Memory B cell (primary cell): ENCODE data around the gene GRIK2.
"Not testable (repeated sequence)": the region's sequence is repeated elsewhere in the genome, so short reads cannot be mapped to it uniquely, and the experiment has no call there.

Source experiments
- ATAC-seq: fragments of 150-1000 bp; cut with Tn5 transposase; 2 replicates; pipeline ENCODE4 v1.10.0; 2021; ENCODE audit warnings: low read depth, mild to moderate bottlenecking, moderate library complexity
- DNase-seq, 2 donors: peaks; one replicate each; pipeline ENCODE4 v3.0.0; 2022; ENCODE audit warnings: low spot score in 2 of 2
- H3K27ac Mint-ChIP-seq: one replicate; pipeline ENCODE4 v1.8.0; 2022; ENCODE audit warnings: mild to moderate bottlenecking, moderate library complexity, mixed read lengths
- H3K27me3 Mint-ChIP-seq: one replicate; pipeline ENCODE4 v1.8.0; 2022; ENCODE audit warnings: mixed read lengths
- H3K36me3 Mint-ChIP-seq: one replicate; pipeline ENCODE4 v1.8.0; 2022; ENCODE audit warnings: mild to moderate bottlenecking, mixed read lengths
- H3K4me1 Mint-ChIP-seq: one replicate; pipeline ENCODE4 v1.8.0; 2022; ENCODE audit warnings: mixed read lengths
- H3K4me3 Mint-ChIP-seq: one replicate; pipeline ENCODE4 v1.8.0; 2022; ENCODE audit warnings: mild to moderate bottlenecking, moderate library complexity, mixed read lengths
- H3K9me3 Mint-ChIP-seq: one replicate; pipeline ENCODE4 v1.8.0; 2022; ENCODE audit warnings: mixed read lengths

The GRIK2 gene

DNA sequence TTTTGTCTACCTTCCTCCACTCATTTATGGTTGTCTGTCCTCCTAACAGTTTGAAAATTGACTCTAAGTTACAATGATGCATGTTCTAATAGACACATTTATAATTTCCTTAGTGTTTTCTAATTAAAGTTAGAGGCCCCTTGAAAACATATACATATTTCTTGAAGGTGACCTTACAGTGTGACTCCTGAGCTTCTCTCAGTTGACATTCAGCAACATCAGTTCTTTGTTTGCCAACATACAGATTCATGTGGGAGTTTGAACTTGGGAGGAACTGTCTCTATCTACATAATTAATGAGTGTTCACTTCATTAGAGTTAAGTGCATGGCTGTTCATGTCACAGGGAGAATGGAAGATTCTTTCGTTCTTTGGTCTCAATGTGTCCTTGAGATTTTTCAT is 658.2 kb downstream of the GRIK2 start:
- no peaks in the 10 kb centered on the region for H3K4me1 Mint-ChIP-seq
- peaks cover 3% of the 10 kb centered on the region for H3K9me3 Mint-ChIP-seq
- no peak for DNase-seq
- H3K27ac Mint-ChIP-seq = no peak overlapping the region
- H3K27me3 Mint-ChIP-seq = no peaks in the 10 kb centered on the region
- no peaks in the 10 kb centered on the region for H3K36me3 Mint-ChIP-seq
- no peak overlapping the region for H3K4me3 Mint-ChIP-seq
- no peak for ATAC-seq

DNA sequence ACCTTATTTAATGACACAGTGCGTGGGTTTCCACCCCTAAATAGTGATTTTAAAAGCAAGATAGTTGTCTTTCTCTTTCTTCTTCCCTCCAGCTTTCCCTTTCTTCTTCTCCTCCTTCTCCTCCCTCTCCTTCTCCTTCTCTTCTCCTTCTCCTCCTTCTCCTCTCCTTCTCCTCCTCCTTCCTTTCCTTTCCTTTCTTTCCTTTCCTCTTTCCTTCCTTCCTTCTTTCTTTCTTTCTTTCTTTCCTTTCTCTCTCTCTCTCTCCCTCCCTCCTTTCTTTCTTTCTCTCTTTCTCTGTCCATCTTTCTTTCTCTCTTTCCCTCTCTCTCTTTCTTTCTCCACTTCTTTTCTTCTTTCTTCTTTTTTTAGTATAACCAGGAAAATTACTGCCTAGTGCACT is 670.6 kb downstream of the GRIK2 start:
- DNase-seq = no peak
- Mint-ChIP-seq H3K27ac (no peak overlapping the region), H3K4me1 (no peaks in the 10 kb centered on the region), H3K9me3 (peaks cover 2% of the 10 kb centered on the region), H3K27me3 (no peaks in the 10 kb centered on the region), H3K36me3 (no peaks in the 10 kb centered on the region), H3K4me3 (no peak overlapping the region)
- ATAC-seq = no peak

GRCh38 chr6:102066301-102066700 is 672.8 kb downstream of the GRIK2 start:
- H3K36me3 Mint-ChIP-seq = no peaks in the 10 kb centered on the region
- H3K4me3 Mint-ChIP-seq = no peak overlapping the region
- DNase-seq (no peak), ATAC-seq (no peak)
- H3K27ac Mint-ChIP-seq = no peak overlapping the region
- no peaks in the 10 kb centered on the region for H3K27me3 Mint-ChIP-seq
- H3K9me3 Mint-ChIP-seq = peaks cover 2% of the 10 kb centered on the region
- no peaks in the 10 kb centered on the region for H3K4me1 Mint-ChIP-seq

DNA sequence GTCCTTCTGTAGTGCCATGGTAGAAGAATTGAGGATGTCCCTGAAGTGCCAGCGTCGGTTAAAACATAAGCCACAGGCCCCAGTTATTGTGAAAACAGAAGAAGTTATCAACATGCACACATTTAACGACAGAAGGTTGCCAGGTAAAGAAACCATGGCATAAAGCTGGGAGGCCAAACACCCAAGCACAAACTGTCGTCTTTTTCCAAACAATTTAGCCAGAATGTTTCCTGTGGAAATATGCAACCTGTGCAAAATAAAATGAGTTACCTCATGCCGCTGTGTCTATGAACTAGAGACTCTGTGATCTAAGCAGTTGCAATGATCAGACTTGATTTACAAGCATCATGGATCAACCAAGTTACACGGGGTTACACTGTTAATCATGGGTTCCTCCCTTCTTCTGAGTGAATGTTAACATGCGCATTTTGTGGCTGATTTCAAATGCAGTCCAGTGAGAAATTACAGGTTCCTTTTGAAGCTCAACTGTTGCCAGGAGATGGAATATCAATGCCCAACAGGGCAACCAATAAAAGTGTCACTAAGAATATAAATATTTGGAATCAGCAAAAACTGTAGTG is 674.9 kb downstream of the GRIK2 start:
- Mint-ChIP-seq H3K27me3 (no peaks in the 10 kb centered on the region), H3K27ac (no peak overlapping the region), H3K36me3 (no peaks in the 10 kb centered on the region)

DNA sequence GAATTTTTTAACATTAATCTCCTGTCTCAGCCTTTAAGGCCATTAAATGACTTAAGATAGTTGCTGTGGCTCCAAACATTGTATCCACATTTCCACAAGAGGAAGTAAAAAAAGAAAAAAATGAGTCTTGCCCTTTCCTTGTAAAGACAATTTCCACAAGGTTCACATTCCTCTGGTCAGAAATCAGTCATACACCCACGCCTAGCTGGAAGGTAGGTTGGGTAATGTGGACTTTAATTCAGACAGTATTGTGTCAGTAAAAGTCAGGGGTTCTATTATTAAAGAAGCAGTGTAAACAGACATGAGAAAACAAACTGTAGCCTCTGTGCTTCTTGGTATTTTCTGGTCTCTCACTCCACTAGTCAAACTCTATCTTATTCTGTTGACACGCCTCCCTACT is 682.0 kb downstream of the GRIK2 start:
- H3K4me3 Mint-ChIP-seq = no peak overlapping the region
- ATAC-seq (no peak), DNase-seq (no peak)
- no peaks in the 10 kb centered on the region for H3K4me1 Mint-ChIP-seq
- no peaks in the 10 kb centered on the region for H3K27me3 Mint-ChIP-seq
- no peak overlapping the region for H3K27ac Mint-ChIP-seq
- H3K36me3 Mint-ChIP-seq = no peaks in the 10 kb centered on the region
- H3K9me3 Mint-ChIP-seq = peaks cover 4% of the 10 kb centered on the region

More for the DNA sequence above, 674.9 kb downstream of the GRIK2 start:
- Mint-ChIP-seq H3K4me1 (no peaks in the 10 kb centered on the region), H3K9me3 (peaks cover 2% of the 10 kb centered on the region), H3K4me3 (no peak overlapping the region)
- ATAC-seq (no peak), DNase-seq (no peak)

GRCh38 chr6:102085257-102085656 is 691.7 kb downstream of the GRIK2 start:
- Mint-ChIP-seq H3K27ac (no peak overlapping the region), H3K36me3 (no peaks in the 10 kb centered on the region), H3K4me1 (no peaks in the 10 kb centered on the region), H3K27me3 (no peaks in the 10 kb centered on the region), H3K9me3 (peaks cover 3% of the 10 kb centered on the region), H3K4me3 (no peak overlapping the region)
- ATAC-seq (no peak), DNase-seq (no peak)

DNA sequence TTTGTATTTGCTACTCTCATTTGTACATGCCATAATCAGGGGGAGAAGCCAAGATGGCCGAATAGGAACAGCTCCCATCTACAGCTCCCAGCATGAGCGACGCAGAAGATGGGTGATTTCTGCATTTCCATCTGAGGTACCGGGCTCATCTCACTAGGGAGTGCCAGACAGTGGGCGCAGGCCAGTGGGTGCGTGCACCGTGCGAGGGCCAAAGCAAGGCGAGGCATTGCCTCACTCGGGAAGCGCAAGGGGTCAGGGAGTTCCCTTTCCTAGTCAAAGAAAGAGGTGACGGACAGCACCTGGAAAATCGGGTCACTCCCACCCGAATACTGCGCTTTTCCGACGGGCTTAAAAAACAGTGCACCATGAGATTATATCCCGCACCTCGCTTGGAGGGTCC is 694.7 kb downstream of the GRIK2 start:
- not testable (repeated sequence) for H3K4me3 Mint-ChIP-seq, H3K27ac Mint-ChIP-seq, ATAC-seq, DNase-seq, H3K27me3 Mint-ChIP-seq, H3K36me3 Mint-ChIP-seq, H3K4me1 Mint-ChIP-seq, H3K9me3 Mint-ChIP-seq

- Mint-ChIP-seq H3K9me3 (peaks cover 8% of the 10 kb centered on the region), H3K4me3 (no peak overlapping the region), H3K27me3 (no peaks in the 10 kb centered on the region), H3K4me1 (no peaks in the 10 kb centered on the region), H3K36me3 (no peaks in the 10 kb centered on the region), H3K27ac (no peak overlapping the region)
- DNase-seq (no peak), ATAC-seq (no peak)
These were observed 720.9 kb downstream of the GRIK2 start for GRCh38 chr6:102114402-102114801.

- Mint-ChIP-seq H3K4me1 (no peaks in the 10 kb centered on the region), H3K27ac (no peak overlapping the region), H3K9me3 (peaks cover 10% of the 10 kb centered on the region), H3K36me3 (no peaks in the 10 kb centered on the region), H3K4me3 (no peak overlapping the region), H3K27me3 (no peaks in the 10 kb centered on the region)
- no peak for ATAC-seq
- no peak for DNase-seq
These were observed 722.4 kb downstream of the GRIK2 start for GRCh38 chr6:102115911-102116310.

DNA sequence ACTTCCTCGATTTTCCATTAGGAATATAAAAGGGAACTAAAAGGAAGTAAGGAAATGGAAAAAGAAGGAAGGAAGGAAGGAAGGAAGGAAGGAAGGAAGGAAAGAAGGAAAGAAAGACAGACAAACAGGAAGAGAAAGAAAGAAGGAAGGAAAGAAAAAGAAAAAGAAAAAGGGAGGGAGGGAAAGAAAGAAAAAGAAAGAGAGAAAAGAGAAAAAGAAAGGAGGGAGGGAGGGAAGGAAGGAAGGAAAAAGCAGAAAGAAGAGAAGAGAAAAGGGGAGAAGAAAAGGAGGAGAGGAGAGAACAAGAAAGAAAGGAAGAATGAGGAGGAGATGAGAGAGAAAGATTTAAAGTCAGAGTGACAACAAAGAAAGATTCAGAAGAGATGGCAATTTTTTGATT is 724.5 kb downstream of the GRIK2 start:
- H3K27me3 Mint-ChIP-seq = no peaks in the 10 kb centered on the region
- H3K4me3 Mint-ChIP-seq = no peak overlapping the region
- ATAC-seq (no peak), DNase-seq (no peak)
- no peaks in the 10 kb centered on the region for H3K36me3 Mint-ChIP-seq
- no peaks in the 10 kb centered on the region for H3K4me1 Mint-ChIP-seq
- H3K27ac Mint-ChIP-seq = no peak overlapping the region
- peaks cover 7% of the 10 kb centered on the region for H3K9me3 Mint-ChIP-seq
